Measurements from ENCODE around the gene SFTPB.
"Not testable (repeated sequence)": the region's sequence is repeated elsewhere in the genome, so short reads cannot be mapped to it uniquely, and the experiment has no call there.

Gene SFTPB

GRCh38 chr2:85668009-85668856 lies at the start of gene SFTPB:
Gene SFTPB (minus strand): TSS chr2:85668199. CDS start chr2:85668183, 16 bp downstream.
- no peak for DNase-seq

DNA sequence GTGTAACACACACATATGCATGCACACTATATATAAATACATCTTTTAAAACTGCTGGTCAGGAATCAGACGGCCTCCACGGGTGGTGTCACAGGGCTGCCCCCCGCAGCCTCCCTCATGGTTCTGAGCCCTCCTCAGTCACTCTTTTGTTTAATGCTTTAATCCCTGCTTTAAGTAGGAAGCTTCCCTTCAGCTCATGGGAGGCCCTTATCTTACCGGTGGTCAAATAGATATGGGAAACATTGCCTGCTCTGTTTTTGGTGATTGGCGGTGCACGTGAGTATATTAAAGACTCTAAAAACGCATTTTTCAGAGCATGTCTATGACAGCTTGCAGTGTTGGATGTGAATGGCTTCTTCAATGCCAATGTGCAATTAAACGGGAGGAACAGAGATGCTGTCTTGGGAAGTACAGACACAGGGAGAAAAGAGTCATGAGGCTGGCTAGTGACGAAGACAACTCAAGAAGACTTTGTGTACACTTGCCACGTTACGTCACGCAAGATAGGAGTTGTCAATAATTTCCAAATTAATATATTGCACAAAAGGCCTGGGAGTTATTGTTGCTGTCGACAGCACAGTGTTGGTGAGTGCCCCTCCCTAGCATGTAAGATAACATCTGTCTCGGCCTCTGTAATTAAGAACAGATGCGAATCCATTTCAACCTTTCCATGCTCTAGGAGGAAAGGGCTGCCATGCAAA lies 49.5 kb upstream of the SFTPB start:
- no peak for DNase-seq

DNA sequence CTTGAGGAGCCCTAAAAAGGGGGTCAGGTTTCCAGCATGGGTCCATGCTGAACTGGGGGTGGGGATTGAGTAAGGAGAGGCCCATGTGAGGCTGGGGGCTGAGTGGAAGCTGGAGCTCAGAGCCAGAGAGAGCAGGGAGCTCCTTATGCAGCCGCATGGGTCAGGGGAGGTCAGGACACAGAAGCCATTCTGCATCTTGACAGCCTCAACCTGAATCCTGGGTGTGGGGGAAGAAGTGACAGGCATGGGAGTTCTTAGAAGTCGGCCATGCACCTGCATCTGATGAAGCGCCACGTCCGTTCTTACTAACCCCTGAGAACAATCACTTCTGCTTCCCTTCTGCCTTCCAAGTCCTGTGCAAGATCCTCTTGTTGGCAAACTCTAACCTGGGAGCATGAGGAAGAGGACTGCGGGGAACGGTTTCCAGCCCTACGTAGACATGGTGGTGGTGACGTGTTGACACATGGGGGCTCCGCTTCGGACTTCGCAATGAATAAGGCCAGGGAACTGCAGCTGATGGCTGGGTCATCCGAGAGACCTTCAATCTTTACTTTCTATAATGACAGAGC lies 48.4 kb upstream of the SFTPB start:
- no peak for DNase-seq

DNA sequence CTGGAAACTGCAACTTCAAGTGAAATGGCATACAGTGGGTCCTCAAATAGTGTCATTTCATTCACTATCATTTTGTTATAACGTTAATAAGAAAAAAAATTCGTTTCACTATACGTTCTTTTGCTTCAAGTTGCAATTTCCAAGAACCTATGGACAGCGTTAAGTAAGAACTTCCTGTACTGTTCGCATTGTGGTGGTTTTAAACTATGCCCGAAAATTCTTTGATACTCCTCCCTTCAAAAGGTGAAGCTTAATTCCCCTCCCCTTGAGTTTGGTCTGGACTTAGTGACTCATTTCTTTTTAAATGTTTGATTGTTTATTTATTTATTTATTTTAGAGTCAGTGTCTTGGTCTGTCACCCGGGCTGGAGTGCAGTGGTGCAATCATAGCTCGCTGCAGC lies 46.8 kb upstream of the SFTPB start:
- DNase-seq: no peak

DNA sequence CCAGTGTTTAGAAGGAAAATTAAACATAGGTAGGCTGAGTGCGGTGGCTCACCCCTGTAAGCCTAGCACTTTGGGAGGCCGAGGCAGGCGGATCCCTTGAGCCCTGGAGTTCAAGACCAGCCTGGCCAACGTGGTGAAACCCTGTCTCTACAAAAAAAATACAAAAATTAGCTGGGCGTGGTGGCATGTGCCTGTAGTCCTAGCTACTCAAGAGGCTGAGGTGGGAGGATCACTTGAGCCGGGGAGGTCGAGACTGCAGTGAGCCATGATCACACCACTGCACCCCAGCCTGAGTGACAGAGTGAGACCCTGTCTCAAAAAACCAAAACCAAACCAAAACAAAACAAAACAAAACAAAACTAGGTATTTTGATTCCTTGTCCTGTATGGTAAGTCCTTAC lies 46.4 kb upstream of the SFTPB start:
- DNase-seq: not testable (repeated sequence)

DNA sequence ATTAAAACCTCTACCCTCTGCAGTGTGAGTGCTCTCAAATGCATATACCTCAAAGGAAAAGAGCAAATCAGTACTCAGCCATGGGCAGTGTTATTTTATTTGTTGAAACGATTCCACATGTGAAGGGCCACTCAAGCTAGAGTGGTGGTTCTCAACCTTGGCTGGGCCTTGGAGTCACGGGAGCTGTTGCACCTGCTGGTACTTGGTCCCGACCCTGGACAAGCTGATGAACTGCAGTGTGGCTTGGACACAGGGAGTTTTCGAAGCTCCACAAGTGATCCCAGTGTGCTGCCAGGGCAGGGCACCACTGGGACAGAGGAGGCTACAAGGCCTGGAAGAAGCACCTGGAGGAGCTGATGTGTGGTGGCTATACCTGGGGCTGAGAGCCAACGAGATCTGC lies 45.8 kb upstream of the SFTPB start:
- no peak for DNase-seq

- DNase-seq: no peak
Observed at GRCh38 chr2:85712849-85713612, 45.0 kb upstream of the SFTPB start.

GRCh38 chr2:85712336-85712735 lies 44.3 kb upstream of the SFTPB start:
- no peak for DNase-seq

DNA sequence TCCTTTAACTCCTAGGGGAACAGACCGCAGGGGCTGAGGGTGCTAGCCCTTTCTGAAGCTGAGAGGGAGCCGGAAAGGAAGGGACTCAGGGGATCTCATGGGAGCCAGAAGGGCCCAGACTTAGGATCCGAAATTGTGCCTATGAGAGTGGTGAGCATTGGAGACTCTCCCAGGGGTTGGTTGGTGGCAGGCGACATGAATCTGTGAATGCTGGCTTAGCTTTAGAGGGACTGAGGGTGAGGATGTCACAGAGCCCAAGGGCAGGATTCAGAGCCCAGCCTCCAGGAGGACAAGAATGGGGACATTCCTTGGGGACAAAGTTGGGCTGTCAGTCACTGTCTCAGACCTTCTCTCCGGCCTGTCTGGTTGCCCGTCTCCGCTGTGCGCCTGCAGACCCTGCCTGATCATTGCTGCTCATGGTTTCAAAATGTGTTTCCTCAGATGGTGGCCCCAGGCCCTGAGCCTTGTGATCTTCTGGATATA lies 43.6 kb upstream of the SFTPB start:
- no peak for DNase-seq

DNA sequence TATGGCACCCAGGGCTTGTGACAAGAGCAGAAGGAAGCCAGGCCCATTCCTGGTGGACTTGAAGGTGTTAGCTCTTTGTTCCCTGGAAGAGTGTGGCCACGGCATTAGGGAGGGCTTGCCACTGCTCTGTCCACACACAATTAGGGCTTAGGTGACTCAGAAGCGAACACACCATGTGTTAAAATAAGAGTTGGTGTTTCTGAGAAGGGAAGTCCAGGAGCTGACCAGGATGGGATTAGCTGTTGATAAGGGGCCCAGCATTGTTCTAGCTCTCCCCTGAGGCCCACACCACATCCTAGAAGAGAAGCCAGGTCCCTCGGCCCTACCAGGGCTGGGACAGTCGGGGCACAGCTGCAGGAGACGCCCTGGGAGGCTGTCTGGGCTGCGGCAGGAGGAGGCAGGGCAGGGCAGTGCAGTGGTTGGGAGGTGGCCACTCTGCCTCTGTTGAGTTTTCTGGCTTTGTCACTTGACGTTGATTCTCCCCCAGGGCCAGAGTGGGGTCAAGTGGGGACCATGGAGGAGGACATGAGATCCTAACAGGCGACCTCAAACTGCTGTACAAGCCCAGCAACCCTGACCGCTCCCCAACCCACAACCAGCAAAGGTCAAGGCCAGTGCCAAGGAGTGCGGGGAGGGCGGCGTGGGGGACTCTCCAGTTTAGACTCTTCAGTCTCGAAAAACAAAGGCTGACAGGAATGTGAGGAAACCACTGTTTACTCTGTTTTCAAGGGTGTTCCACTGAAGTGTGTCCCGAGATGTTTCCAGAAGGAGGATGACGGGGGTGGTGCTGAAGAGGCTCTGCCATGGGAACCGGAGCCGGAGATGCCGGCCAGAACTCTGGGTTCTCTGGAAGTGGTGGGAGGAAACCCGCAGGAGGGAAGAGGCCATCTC lies 42.9 kb upstream of the SFTPB start:
- no peak for DNase-seq

GRCh38 chr2:85709401-85709811 lies 41.4 kb upstream of the SFTPB start:
- DNase-seq: no peak

- no peak for DNase-seq
Observed at GRCh38 chr2:85708641-85709040, 40.6 kb upstream of the SFTPB start.

DNA sequence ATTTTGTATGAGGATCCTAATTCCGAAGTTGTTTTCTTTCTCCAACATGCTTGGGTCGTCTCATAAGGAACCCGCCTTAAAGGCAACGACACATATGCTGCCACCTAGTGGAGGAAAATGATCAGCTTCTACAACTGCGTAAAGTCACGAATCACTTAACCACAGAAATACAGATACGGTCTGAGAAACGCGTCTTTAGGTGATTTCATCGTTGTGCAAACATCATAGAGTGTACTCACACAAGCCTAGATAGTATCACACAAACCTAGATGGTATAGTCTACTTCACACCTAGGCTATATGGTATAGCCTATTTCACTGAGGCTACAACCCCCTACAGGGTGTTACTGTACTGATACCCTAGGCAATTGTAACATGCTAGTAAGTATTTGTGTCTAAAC lies 39.3 kb upstream of the SFTPB start:
- DNase-seq: peak; percentile 82

GRCh38 chr2:85706599-85707296 lies 38.7 kb upstream of the SFTPB start:
- DNase-seq: no peak

- DNase-seq: no peak
Observed at GRCh38 chr2:85706063-85706462, 38.1 kb upstream of the SFTPB start.

DNA sequence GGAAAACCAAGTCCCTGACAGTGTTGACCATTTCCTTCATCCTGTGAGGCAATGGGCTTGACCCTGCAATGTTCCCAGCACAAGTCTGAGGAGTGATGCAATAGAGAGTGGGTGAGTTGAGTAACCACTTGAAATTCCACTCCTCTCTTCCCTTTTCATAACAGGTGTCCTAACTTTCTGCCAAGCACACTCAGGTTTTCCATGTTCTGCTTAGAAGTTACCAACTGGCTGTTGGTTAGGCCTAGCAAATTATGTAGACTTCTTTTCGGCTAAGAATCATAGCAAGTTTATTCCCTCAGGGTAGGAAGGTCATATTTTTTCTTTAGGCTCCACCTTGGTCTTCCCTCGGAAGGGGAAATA lies 37.7 kb upstream of the SFTPB start:
- peak; percentile 97 for DNase-seq

DNA sequence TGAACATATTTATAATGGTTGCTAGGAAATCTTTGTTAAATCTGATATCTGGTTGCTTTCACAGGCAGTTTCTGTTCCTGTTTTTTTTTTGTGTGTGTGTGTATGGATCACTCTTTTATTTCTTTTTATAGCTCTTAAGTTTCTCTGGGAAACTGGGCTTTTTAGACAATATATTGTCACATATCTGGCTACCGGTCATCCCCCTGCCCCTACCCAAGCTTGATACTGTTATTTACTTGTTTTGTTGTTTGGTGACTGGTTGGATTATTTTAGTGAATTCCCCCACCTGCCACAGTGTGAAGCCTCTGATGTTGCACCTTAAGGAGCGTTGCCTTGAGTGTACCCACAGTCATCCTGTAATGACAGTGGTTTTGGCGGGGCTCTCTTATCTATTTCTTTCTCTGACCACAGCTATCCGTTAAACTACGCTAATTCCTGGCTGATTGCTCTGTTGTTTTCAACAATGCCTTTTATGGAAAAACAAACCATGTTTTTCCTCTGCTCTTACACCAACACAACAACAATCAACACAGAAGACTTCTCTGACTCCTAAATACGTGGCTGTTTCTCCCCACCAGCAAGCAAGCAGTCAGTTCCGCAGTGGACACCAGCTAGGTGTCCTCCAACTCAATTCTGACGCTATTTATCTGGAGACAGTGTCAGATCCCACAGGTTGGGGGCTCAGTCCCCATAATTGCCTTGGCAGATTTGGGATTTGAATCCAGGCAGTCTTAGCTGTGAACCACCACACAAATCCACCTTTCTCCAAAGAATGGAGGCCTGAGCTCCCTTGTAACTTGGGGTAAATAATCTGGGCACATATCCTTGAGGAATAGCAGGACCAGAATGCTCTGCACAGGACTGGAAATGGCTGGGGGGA lies 37.0 kb upstream of the SFTPB start:
- no peak for DNase-seq

DNA sequence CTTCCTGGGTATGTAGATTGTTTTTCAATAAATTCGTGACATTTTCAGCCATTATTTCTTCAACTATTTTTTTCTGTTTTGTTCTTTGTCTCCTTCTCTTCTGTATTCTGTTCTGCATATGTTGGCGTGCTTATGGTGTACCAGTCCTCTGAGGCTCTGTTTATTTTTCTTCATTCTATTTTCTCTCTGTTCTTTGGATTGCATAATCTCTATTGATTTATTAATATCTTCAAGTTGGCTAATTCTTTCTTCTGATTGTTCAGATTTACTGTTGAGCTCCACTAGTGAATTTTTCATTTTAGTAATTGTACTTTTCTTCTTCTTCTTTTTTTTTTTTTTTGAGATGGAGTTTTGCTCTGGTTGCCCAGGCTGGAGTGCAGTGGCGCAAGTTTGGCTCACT lies 36.0 kb upstream of the SFTPB start:
- DNase-seq: no peak

GRCh38 chr2:85703329-85703728 lies 35.3 kb upstream of the SFTPB start:
- DNase-seq: no peak

DNA sequence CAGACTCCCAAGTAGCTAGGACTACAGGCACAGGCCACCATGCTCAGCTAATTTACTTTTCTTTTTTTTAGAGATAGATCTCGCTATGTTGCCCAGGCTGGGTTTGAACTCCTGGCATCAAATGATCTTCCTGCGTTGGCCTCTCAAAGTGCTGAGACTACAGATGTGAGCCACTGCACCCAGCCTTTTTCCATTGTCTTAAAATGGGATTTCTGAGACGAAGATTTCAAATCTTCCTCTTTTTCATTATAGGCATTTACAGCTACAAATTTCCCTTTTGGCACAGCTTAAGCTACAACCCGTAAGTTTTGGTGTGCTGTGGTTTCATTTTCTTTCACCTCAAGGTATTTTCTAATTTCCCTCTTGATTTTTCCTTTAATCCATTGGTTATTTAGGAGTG lies 34.8 kb upstream of the SFTPB start:
- DNase-seq: no peak

Data from HCEC 1CT (cell line).